A172 (cell line): ENCODE results near the gene CEP162. TPM values are rescaled to one million over a fixed set of nuclear protein-coding genes. Genes with fewer than 3 reads are reported as not detected.
"Not testable (repeated sequence)": the region's sequence is repeated elsewhere in the genome, so short reads cannot be mapped to it uniquely, and the experiment has no call there.

ENCODE experiments used
- DNase-seq: peaks from one replicate; pipeline ENCODE4 v3.0.0-alpha.2; 2015; ENCODE audit warnings: low spot score
- total RNA-seq: library from RNA; depleted of rRNA; stranded (reverse); fragments of >200 nt; shearing (Covaris generic); gene quantifications from 2 replicates; pipeline ENCODE4 v1.2.3, GENCODE V29; 2014; rRNA removed

CEP162 gene
- total RNA-seq, 1 experiment from 2014 or later = 19.5 TPM

GRCh38 chr6:84086056-84086455 lies 141.4 kb downstream of the CEP162 start:
- DNase-seq = no peak

GRCh38 chr6:84084705-84085104 lies 142.7 kb downstream of the CEP162 start:
- not testable (repeated sequence) for DNase-seq

GRCh38 chr6:84082689-84083265 lies 144.7 kb downstream of the CEP162 start:
- DNase-seq = no peak

GRCh38 chr6:84081222-84081621 lies 146.2 kb downstream of the CEP162 start:
- DNase-seq = no peak

GRCh38 chr6:84078335-84078734 lies 149.1 kb downstream of the CEP162 start:
- no peak for DNase-seq

GRCh38 chr6:84077645-84078044 lies 149.8 kb downstream of the CEP162 start:
- DNase-seq = no peak

GRCh38 chr6:84074988-84075781 lies 152.3 kb downstream of the CEP162 start:
- peak; percentile 16 for DNase-seq

Other genes starting within 250 kb of the CEP162 start
- 0.86 and 1.1 TPM in 2 replicates for gene MRAP2, start 193.9 kb downstream of the CEP162 start, total RNA-seq